GM18861 (cell line): ENCODE results near the gene MECP2.
"Not testable (repeated sequence)": the region's sequence is repeated elsewhere in the genome, so short reads cannot be mapped to it uniquely, and the experiment has no call there.

Experiments used
- ATAC-seq: cut with Tn5 transposase; IDR thresholded peaks from one replicate; pipeline ENCODE4 v1.9.1; 2021; ENCODE audit not compliant: unreplicated experiment

MECP2 gene

GRCh38 chrX:154097589-154098541 lies at the start of gene MECP2:
MECP2 (minus strand) TSS chrX:154097717.
- peak; percentile 71 for ATAC-seq

- not testable (repeated sequence) for ATAC-seq
These were observed 46.5 kb upstream of the MECP2 start, which contains the start of gene OPN1LW for GRCh38 chrX:154144010-154144409. OPN1LW (plus strand) TSS chrX:154144243; CDS start chrX:154144284, 41 bp downstream.

- ATAC-seq: no peak
These were observed 45.6 kb upstream of the MECP2 start for GRCh38 chrX:154142950-154143745.

GRCh38 chrX:154142386-154142785 lies 44.9 kb upstream of the MECP2 start:
- ATAC-seq: no peak

DNA sequence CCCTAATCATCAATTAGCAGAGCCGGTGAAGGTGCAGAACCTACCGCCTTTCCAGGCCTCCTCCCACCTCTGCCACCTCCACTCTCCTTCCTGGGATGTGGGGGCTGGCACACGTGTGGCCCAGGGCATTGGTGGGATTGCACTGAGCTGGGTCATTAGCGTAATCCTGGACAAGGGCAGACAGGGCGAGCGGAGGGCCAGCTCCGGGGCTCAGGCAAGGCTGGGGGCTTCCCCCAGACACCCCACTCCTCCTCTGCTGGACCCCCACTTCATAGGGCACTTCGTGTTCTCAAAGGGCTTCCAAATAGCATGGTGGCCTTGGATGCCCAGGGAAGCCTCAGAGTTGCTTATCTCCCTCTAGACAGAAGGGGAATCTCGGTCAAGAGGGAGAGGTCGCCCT lies 43.2 kb upstream of the MECP2 start:
- no peak for ATAC-seq

DNA sequence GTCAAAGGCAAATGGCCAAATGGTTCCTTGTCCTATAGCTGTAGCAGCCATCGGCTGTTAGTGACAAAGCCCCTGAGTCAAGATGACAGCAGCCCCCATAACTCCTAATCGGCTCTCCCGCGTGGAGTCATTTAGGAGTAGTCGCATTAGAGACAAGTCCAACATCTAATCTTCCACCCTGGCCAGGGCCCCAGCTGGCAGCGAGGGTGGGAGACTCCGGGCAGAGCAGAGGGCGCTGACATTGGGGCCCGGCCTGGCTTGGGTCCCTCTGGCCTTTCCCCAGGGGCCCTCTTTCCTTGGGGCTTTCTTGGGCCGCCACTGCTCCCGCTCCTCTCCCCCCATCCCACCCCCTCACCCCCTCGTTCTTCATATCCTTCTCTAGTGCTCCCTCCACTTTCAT lies 42.7 kb upstream of the MECP2 start:
- no peak for ATAC-seq

DNA sequence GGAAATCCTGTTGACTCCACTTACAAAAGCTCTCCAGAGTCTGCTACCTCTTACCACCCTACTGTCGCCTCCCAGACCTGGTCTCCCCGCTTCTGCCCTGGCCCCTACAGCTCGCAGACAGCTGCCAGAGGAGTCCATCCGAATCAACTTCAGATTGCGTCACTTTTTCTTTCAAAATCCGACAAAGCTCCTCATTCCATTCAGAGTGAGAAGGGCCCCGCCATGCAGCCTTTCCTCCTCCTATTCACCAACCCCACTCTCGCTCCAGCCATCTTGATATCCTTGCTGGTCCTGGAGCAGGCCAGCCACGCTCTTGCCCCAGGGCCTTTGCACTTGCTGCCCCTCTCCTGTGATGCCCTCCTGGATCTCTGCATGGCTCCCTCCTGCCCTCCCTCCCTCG lies 41.3 kb upstream of the MECP2 start:
- ATAC-seq: no peak

- no peak for ATAC-seq
These were observed 39.2 kb upstream of the MECP2 start for GRCh38 chrX:154136627-154137161.

- no peak for ATAC-seq
These were observed 38.1 kb upstream of the MECP2 start for GRCh38 chrX:154135458-154136229.

DNA sequence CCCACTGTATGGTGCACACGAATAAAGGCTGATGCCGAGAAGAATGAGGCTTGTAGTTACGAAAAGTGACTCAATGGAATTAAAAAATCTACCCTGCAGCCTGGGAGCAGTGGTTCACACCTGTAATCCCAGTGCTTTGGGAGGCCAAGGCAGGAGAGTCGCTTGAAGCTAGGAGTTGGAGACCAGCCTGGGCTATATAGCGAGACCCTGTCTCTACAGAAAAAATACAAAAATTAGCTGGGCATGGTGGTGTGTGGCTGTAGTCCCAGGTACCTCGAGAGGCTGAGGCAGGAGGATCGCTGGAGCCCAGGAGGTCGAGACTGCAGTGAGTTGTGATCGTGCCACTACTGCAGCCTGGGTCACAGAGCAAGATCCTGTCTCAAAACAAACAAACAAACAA lies 34.8 kb upstream of the MECP2 start:
- ATAC-seq: no peak

DNA sequence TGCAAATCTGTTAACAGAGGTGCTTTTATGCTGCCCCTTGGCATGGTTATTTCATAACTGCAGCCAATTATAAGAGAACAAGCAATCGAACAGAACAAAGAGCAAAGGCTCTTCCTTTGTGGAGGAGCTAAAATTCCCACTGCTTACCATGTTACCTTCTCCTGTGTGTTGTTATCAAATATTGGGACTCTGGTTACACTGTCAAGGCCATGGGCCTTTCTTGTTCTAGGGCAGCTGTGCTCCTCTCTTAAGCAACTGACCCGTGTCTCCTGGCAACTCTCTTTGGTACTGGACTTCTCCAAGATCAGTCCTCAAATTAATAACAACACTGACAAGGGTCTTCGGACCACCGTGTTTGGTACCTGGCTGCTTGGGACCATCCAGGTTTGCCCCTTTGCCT lies 34.4 kb upstream of the MECP2 start:
- ATAC-seq: no peak

DNA sequence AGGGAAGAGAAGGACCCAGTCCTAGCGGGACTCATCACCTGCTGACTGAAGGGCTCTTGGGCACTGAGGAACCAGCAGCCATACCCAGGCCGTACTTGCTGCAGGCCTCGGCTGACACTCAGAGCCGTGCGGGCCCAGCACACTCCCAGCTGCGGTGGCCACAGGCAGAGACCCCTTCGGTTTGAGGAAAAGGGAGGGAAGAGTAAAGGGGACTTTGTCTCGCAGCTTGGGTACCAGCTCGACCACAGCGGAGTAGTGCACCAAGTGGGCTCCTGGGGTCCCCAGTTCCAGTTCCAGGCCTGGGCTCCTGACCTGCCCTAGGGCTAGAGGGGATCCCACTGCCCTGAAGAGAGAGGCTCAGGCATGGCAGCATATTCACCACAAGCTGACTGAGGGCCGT lies 28.6 kb upstream of the MECP2 start:
- ATAC-seq: no peak

DNA sequence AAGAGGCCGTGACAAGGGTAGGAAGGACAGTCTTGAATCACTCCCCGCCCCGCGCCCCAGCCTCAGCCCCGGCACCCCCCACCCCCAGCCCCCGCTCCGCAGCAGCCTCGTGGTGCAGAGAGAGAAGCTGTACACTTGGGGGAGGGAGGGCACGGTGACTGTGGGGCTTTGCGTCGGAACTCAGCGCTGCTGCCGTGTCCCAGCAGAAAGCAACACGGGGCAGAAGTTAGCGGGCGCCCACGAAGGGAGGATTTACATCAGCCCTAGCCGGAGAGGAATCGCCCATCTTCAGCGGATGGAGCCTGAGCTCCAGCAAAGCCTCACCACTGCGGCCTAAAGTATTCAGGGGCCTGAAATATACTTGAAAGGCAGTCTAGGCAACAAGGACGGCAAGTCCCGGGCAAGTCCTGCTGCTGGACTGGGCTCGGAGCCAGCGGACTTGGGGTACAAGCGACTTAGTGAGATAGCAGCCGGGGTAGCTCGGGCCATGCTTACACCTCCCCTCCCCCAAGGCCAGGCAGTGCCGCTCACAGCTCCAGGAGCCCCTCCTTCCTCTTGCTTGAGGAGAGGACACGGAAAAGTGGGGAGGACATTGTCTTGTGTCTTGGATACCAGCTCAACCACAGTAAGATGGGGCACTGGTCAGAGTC lies 28.0 kb upstream of the MECP2 start:
- ATAC-seq: no peak

DNA sequence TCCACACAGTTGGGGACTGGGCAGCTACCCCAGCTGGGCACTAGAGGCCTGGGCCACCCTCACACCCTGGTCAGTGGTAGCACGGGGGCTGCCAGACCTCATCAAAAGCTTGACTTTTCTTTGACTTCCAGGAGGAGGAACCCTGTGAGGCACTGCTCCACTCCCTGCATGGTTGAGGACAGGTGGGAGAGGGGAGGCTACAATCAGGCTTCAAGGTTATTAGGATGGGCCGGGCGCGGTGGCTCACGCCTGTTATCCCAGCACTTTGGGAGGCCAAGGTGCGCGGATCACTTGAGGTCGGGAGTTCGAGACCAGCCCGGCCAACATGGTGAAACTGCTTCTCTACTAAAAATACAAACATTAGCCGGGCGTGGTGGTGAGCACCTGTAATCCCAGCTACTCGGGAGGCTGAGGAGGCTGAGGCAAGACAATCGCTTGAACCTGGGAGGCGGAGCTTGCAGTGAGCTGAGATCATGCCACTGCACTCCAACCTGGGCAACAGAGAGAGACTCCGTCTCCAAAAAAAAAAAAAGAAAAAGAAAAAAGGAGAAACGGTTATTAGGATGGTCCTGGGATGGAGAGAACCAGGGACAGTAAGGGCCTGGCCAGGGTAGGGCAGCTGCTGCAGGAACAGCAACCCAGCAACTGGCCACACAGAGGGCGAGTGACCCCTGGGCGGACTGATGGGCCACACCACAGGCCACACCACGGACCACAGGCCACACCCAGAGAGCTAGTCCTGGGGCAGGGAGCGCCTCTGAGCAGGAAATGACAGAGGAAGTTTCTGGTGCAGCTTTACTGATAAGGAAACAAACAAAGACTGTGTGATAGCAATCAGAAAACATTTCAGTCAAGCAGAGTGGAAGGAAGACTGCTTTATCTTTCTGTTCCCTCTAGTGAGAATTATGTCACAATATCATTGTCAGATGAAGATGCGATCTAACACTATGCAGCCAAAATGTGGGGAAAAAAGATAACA lies 26.0 kb upstream of the MECP2 start:
- no peak for ATAC-seq

DNA sequence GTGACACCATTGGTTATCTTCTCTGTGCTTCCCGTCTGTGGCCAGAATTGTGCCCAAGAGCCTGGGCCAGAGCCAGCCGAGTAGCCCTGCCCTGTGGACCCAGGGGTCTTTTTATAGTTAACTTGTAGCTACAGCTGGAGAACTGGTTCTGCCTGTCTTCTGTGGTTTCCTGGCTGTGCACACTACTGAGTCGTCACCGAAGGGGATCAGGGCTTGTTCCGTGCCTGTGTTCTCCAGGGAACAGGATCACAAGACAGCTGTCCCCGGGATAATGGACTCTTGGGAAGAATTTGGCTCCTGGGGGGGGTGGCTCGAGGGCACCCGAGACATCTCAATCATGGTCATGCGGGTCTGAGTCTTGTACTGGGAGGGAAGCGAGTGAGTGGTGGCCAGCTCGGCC lies 24.4 kb upstream of the MECP2 start:
- ATAC-seq: no peak

DNA sequence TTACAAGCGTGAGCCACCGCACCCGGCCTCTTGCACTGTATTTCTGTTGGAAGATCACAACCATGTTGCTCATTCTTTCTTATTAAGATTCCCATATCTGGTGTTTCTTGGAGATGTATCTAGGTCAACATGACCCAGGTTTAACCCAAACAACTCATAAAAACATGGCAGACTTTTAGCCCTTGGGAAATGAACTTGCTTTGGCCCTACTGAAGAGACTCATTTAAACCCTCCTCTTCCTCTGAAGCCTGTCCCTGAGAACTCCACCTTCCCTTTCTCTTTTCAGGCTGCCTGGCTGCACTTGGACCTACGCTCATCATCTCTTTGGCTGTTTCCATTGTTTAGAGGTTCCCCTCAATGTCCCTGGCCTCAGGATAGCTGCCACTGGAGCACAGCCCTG lies 23.7 kb upstream of the MECP2 start:
- ATAC-seq: no peak

DNA sequence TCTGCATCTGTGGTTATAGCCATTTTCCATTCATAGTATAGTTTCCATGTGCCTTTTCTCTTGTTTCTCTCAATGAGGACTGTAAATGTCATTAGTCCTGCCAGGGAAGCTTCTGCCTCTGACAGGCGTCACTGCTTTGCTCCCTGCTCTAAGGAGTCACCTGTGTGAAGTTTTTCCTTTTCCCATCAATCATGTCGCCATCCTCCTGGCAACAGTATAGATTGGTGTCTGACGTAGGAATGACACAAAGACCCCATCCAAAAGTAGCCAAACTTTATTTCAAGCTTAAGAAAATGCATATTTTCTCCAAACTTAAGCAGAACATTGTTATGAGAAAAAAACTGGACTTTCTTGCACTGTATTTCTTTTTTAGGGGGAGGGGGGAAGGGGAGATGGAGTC lies 23.1 kb upstream of the MECP2 start:
- no peak for ATAC-seq

- no peak for ATAC-seq
These were observed 20.0 kb upstream of the MECP2 start for GRCh38 chrX:154117566-154117965.
